HG03108 (cell line): ENCODE measurements around the gene COL4A1.
"Not testable (repeated sequence)": the region's sequence is repeated elsewhere in the genome, so short reads cannot be mapped to it uniquely, and the experiment has no call there.

ENCODE experiments used
- ATAC-seq: cut with Tn5 transposase; IDR thresholded peaks from one replicate; pipeline ENCODE4 v1.9.1; 2021; ENCODE audit warnings: moderate library complexity; ENCODE audit not compliant: unreplicated experiment

The COL4A1 gene

DNA sequence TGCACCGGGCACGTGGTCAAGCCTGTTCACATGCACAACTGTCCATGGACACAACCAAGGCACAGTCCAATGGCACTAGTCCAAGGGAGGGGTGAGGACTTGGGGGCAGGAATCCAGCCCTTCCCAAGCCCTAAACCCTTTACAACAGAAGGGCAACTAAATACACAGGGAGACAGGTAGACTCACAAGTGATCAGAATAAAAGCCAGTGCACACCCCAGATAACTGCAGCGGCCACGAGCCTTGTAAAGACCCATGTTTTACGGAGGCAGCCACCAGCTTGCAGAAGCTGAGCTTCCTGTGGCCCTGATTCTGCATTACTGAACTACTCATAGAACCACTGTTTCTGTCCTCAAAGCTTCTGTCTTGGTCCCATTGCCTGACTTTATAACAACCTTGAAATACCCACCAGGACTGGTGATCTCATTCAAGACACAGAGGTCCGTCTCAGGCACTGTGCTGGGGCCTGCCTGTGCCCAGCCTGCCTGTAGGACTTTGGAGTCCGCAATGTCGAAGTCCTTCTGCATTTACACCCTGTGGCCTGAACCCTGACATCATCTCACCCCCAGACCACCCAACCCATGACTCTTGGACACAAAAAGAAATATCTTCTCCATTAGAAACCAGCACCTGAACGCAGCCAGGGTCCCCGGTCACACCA is 181.2 kb downstream of the COL4A1 start:
- no peak for ATAC-seq

DNA sequence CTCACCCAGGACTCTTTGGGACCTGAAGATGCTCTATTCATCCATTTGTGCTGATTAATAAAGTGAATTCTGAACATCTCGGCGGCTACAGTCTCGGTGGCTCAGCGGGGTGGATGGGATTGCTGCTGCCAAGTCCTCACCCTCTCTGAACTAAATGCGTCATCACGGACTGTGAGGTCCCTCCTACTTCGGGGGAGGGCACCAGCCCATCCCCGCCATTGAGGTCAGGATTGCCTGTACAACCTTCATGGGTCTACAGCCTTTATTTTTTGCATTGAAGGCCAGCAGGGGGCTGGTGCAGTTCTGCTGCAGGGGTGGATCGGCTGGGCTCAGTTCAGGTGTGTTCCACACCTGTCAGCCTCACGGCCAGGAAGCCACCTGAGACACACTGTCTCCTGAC is 181.8 kb downstream of the COL4A1 start:
- ATAC-seq: no peak

DNA sequence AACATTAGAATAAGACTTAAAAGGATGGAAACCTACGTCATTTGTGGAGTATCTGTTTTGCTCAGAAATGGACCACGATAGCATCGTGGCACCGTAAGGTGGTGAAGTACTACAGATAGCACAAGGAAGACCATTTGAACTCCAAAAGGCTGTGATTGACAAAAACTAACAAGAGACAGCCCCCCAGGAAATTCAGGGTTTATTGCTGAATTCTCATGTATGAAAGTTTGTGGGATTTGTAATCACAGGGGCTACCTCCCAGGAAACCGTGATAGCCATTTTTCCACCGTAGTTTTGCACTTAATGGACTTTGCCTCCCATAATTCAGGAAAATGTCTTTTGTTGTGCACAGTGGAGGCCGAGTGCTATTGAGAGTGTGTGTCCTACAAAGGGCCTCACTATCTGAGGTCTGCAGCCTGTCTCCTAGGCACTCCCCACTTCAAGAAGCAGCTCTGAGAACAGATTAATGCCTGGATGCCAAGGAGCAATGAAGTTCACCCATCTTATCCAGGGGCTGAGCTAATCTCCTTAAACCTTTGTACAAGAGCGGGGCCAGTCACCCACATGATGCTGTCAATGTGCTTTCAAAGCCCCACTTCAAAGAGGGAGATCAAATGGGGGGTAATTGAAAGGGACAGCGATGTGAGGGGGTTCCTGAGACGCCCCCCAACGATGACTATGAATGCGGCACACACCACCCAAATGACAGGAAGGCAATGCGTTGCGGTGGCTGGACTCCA is 182.6 kb downstream of the COL4A1 start:
- no peak for ATAC-seq

- ATAC-seq: no peak
These were observed 183.7 kb downstream of the COL4A1 start for GRCh38 chr13:110123041-110123809.

DNA sequence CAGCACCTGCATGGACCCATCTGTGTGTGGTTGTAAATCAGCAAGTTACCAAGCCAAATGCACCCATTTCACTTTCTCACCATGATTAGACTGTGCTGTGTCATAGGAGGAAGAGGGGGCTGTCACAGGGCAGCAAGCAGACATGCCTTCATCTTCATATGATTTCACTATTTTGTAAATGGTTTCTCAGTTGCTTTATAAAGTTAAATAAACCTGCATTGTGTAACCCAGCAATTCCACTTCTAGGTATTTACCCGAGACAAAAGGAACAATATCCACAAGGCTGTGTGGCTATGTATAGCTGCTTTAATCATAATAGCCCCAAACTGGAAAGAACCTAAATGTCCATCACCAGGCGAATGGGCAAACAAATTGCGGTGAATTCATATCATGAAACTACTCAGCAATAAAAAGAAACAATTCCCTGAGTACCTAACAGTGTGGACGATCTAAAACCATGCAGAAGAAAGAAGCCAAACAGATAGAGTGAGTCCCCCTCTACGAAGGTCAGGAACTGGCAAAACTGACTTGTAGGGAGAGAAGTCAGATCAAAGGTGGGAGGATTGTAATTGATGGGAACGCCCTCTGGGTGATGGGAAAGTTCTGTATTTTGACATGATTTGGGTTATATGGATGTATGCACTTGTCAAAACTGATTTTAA is 185.4 kb downstream of the COL4A1 start:
- ATAC-seq: no peak

DNA sequence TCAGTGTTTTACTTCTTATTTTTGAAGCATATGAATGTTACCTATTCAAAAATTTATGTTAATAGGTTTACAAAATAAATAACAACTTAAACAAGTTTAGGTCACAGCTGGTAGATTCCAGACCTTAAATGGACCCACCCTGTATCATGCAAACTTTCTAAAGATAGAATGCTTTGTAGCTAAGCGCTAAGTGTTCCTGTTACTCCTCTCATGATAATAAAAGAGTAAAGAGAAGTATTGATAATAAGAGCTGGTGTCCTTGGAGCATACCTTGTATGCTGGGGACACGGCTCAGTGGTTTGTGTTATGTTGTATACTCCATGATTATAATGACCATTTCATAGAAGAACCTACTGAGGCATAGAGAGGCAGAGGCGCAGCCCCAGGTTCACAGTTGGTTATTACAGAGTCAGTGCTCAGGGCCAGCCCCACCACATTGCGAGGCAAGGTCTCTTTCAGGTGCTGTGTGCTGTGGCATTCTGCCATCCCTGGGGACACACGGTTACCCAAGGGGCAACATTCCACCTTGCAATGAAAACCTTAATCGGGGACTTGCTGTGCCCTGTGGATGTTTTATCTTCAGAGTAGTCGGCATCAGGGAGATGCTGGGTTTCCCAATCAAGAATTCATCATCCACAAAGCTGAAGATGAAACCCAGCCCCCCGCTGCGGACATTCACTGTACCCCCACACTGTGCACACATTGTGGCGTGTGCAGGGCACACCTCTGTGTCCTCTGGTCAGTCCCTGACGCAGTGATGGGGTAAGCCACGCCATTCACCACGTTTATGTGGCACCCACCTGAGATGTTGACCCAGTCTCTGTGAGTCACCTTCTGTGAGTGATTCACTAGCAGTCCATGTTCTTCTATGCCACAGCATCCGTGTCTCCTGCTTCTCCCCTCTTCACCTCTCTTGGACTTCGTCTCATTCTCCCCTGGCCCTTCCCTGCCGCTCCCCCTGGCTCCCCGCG is 186.7 kb downstream of the COL4A1 start:
- no peak for ATAC-seq

GRCh38 chr13:110118106-110118505 is 188.9 kb downstream of the COL4A1 start:
- no peak for ATAC-seq

DNA sequence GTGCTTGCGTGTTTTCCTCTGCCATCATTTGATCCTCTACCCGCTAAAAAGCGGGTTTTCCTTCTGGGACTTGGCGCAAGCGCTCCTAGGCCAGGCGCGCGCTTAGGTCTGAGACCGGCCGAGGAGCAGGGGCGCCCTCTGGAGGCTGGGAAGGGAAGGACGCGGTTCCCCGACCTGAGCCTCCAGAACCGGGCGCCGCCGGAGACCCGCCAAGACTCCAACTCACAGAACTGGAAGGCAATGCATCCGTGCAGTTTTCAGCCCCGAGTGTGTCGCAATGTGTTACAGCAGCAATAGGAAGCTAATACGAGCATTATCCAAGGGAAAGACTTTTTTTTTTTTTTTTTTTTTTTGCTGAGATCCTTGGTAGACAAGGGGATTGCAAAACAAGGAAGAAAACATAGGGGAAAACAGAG is 190.9 kb downstream of the COL4A1 start:
- no peak for ATAC-seq

GRCh38 chr13:110115591-110115990 is 191.4 kb downstream of the COL4A1 start:
- no peak for ATAC-seq

GRCh38 chr13:110114316-110114715 is 192.6 kb downstream of the COL4A1 start:
- no peak for ATAC-seq

DNA sequence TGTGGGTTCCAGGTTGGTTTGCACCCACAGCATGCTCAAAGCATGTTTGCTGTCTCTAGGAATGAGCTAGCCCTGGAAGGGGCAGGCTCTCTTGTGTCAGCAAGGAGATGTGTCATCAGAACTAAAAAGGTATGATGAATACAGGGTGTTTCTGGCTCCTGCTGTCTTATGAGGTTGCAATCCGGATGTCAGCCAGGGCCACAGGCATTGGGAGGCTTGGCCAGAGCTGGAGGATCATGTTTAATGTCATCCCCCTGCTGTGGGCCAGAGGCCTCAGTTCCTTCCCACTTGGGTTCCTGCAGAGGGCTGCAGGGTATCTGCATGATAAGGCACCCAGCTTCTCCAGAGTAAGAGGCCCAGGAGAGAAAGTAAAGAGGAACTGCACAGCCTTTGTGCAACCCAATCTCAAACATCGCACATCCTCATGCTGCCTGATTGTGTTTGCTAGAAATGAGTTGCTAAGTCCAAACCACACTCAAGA is 193.6 kb downstream of the COL4A1 start:
- ATAC-seq: no peak

- ATAC-seq: not testable (repeated sequence)
These were observed 194.6 kb downstream of the COL4A1 start for GRCh38 chr13:110112379-110112778.

DNA sequence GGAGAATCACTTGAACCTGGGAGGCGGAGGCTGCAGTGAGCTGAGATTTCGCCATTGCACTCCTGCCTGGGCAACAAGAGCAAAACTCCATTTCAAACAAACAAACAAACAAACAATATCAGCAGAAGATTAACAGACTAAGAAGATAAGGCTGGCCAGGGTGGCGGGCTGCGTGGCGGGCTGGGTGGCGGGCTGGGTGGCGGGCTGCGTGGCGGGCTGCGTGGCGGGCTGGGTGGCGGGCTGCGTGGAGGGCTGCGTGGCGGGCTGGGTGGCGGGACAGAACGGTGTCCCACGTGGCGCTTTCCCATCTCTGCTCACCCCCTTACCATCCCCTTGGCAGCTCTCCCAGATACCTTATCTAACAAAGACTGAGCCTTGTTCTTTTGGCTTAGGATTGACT is 196.2 kb downstream of the COL4A1 start:
- no peak for ATAC-seq

GRCh38 chr13:110109910-110110309 is 197.0 kb downstream of the COL4A1 start:
- ATAC-seq: no peak

DNA sequence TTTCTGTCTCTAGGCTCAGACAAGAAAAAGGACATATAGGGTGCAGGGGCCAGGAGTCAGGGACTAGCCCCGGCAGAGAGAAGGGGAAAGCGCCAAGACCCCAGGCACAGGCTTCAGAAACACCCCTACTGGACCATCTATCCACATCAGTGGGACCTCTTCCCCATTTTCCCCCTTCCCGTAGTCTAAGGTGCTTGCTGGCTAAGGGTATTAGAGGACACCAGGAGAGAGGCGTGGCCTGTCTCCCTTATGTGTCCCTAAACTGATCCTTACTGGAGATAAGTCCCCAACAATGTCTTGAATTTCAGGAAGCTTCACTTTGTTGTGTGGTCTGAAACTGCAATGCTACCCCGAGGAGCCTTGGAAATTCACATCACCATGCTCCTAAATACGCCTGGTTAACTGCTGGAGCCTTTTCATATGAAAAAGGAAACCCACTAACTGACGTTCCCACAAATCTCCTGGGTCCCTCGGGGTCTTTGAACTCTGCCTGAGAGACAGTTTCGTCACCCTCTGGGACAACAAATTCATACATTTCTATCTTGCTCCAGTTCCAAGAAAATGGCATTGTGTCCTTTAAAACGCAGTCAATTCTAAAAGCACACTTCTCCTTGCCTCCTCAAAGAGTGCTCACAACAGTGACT is 197.7 kb downstream of the COL4A1 start:
- ATAC-seq: no peak

DNA sequence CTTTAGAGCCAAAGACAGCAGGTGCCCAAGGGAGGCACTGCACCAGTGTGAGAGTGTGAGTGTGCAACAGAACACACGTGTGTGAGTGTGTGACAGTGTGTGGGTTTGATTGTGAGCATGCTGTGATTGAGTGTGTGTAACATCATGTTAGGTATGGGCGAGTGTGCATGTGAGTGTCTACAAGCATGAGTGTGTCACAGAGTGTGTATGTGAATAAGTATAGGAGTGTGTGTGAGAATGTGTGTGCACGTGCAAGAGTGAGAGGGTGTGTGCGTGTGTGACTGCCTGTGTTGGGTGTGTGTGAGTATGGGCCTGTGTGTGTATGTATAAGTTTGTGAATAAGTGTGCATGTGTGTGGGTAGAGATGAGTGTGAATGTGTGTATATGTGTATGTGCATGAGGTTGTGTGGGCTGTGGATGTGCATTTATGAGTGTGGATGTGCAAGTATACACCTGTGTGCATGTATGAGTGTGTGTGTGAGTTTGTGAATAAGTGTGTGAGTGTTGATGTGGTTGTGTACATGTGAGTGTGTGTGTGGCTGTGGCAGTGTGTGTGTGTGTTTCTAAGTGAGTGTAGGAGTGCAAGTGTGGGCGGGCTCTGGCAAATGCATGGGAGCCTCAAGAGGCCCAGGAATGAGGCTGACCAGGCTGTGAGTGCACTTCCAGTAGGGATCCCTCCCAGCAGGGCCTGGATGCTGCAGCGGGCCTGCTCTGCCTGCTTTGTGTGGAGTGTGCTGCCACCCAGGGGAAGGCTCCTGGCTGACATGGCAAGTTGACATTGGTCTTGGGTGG is 198.4 kb downstream of the COL4A1 start:
- ATAC-seq: no peak

GRCh38 chr13:110107568-110108347 is 199.2 kb downstream of the COL4A1 start:
- no peak for ATAC-seq

DNA sequence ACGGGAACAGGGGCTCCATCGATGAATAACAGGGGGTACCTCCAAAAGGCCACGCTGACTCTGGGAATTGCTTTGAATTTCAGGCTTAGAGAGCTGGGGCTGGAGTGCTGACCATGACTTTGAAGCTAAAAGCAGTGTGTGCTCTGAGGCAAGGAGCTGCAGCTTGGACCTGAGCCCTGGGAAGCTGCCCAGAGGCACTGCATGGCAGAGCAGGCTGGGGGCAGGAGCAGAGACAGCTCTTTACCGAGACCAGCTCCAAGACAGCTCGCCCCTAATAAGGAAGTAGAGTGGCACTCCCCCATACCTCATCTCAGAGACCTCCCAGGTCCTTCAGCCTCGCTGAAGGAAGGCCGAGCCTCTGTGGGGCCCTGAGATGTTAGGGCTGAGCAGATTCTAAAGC is 200.2 kb downstream of the COL4A1 start:
- no peak for ATAC-seq
